Measurements from ENCODE around the gene CLDN18. TPM values are rescaled to one million over a fixed set of nuclear protein-coding genes. Genes with fewer than 3 reads are reported as not detected.

The CLDN18 gene
- total RNA-seq, 1 donor: under 0.01 TPM

GRCh38 chr3:138065949-138066348, 56.0 kb downstream of the CLDN18 start:
- Histone ChIP-seq H3K9me3 (ENCODE audit: low read depth, low read length) (no peaks in the 10 kb centered on the region), H3K4me3 (ENCODE audit: low read length) (no peak overlapping the region), H3K4me1 (ENCODE audit: insufficient read depth, low read length) (no peaks in the 10 kb centered on the region), H3K27me3 (ENCODE audit: insufficient read depth, low read length) (no peaks in the 10 kb centered on the region)

GRCh38 chr3:138066383-138066782, 56.4 kb downstream of the CLDN18 start:
- Histone ChIP-seq H3K9me3 (ENCODE audit: low read depth, low read length) (no peaks in the 10 kb centered on the region), H3K4me3 (ENCODE audit: low read length) (no peak overlapping the region), H3K27me3 (ENCODE audit: insufficient read depth, low read length) (no peaks in the 10 kb centered on the region), H3K4me1 (ENCODE audit: insufficient read depth, low read length) (no peaks in the 10 kb centered on the region)

DNA sequence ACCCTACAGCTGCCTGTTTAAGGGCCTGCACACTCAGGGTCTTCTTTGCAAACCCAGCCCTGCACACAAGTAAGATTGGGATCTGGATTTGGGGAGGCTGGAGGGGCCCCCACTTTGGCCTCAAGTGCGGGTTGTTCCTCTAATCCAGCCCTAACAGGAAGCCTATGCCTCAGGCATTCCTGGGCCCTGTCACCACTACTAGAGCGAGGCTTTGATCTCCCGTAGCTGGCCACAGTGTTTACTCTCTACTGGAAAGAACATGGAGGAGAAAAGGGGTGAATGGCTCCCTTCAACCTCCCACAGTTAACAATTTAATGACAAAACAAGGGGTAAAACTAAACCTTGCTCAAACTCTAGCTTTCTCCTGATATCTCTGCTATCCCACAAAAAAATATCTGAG, 57.0 kb downstream of the CLDN18 start:
- Histone ChIP-seq H3K4me3 (ENCODE audit: low read length) (no peak overlapping the region), H3K9me3 (ENCODE audit: low read depth, low read length) (no peaks in the 10 kb centered on the region), H3K27me3 (ENCODE audit: insufficient read depth, low read length) (no peaks in the 10 kb centered on the region), H3K4me1 (ENCODE audit: insufficient read depth, low read length) (no peaks in the 10 kb centered on the region)

DNA sequence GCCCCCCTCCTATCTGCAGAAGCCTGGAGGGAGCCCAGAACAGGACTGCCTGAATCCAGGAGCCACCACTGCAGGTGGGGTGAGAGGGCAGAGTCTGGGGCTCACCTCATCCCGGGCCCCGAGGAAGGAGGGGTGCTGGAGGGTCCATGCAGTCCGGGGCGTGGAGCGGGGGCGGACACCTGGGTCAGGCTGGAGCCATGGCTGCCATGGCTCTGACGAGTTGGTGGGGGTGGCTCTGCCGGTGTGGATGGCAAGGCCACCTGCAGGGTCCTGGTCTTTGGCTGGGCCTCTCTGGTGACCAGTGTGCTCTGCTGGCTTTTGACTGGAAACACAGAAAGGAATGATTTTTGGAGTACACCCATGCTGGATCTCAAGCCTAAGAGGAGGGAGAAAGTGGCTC, 58.1 kb downstream of the CLDN18 start:
- H3K9me3 ChIP-seq (ENCODE audit: low read depth, low read length): no peaks in the 10 kb centered on the region
- no peaks in the 10 kb centered on the region for H3K4me1 ChIP-seq (ENCODE audit: insufficient read depth, low read length)
- no peak overlapping the region for H3K4me3 ChIP-seq (ENCODE audit: low read length)

DNA sequence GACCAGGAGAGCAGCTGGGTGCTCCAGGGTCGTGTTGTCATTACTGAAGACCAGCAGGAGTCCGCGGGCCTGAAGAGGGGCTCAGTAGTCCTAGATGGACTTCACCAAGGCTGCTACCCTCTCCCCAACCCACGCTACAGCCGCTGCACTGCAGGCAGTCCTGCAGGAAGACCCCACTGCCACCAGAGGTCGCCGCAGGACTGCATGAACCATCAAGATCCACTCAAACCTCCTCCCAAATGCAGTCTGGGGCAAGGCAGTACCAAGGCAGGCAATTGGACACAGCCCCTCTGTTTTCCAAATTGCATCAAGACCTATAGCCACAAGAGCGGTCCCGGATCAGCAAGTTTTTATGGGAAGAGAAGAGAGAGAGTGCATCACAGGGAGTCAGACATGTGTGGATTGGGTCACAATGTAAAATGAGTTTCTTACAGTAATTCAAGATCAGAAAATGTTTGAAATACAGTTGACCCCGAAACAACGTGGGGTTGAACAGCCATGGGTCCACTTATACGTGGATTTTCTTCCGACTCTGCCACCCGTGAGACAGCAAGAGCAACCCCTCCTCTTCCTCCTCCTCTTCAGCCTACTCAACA, 58.7 kb downstream of the CLDN18 start:
- Histone ChIP-seq H3K9me3 (ENCODE audit: low read depth, low read length) (no peaks in the 10 kb centered on the region), H3K27me3 (ENCODE audit: insufficient read depth, low read length) (no peaks in the 10 kb centered on the region), H3K4me3 (ENCODE audit: low read length) (no peak overlapping the region), H3K4me1 (ENCODE audit: insufficient read depth, low read length) (no peaks in the 10 kb centered on the region)

More for the DNA sequence above, 58.1 kb downstream of the CLDN18 start:
- no peaks in the 10 kb centered on the region for H3K27me3 ChIP-seq (ENCODE audit: insufficient read depth, low read length)

GRCh38 chr3:138070006-138070405, 60.0 kb downstream of the CLDN18 start:
- Histone ChIP-seq H3K27me3 (ENCODE audit: insufficient read depth, low read length) (no peaks in the 10 kb centered on the region), H3K9me3 (ENCODE audit: low read depth, low read length) (no peaks in the 10 kb centered on the region), H3K4me3 (ENCODE audit: low read length) (no peak overlapping the region), H3K4me1 (ENCODE audit: insufficient read depth, low read length) (no peaks in the 10 kb centered on the region)

GRCh38 chr3:138072796-138073195, 62.8 kb downstream of the CLDN18 start:
- Histone ChIP-seq H3K4me1 (ENCODE audit: insufficient read depth, low read length) (no peaks in the 10 kb centered on the region), H3K4me3 (ENCODE audit: low read length) (no peak overlapping the region), H3K27me3 (ENCODE audit: insufficient read depth, low read length) (no peaks in the 10 kb centered on the region), H3K9me3 (ENCODE audit: low read depth, low read length) (no peaks in the 10 kb centered on the region)

DNA sequence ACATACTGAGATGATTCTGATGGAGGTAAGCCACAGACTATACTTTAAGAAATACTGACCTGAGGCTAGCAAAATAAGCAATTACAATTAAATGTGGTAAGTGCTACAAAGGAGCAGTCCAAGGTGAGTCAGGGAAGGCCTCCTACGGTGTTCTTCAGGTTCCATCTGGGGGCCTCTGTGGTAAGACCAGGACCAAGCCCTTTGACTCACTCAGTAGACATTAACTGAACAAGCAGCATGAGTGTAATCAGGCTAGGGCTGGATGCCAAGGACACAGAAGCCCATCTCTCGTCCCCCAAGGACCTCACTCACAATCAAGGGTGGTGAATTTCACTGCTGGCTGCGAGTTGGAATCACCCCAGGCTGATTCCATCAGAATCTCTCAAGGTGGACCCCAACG, 68.1 kb downstream of the CLDN18 start:
- no peaks in the 10 kb centered on the region for H3K9me3 ChIP-seq (ENCODE audit: low read depth, low read length)
- peaks cover 21% of the 10 kb centered on the region for H3K4me1 ChIP-seq (ENCODE audit: insufficient read depth, low read length)
- H3K27me3 ChIP-seq (ENCODE audit: insufficient read depth, low read length): no peaks in the 10 kb centered on the region
- no peak overlapping the region for H3K4me3 ChIP-seq (ENCODE audit: low read length)

DNA sequence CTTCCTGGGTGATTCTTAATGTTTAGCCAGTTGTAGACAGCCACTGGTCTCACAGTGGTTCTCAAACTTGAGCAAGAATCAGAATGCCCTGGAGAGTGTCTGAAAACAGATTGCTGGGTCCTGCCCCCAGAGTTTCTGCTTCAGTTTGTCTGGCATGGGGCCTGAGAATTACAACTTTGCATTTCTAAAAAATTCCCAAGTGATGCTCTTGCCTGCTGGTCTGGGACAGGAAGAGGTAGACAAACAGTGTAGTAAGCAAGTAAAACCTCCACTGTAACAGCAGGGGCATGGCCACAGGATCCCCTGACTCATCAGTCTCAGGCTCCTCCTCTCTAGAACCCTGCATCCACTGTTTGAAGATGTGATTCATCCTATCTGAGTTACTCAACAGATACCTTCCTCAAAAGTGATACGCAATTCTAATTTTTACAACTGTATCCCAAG, 69.0 kb downstream of the CLDN18 start:
- Histone ChIP-seq H3K27me3 (ENCODE audit: insufficient read depth, low read length) (no peaks in the 10 kb centered on the region), H3K4me1 (ENCODE audit: insufficient read depth, low read length) (peaks cover 21% of the 10 kb centered on the region), H3K9me3 (ENCODE audit: low read depth, low read length) (no peaks in the 10 kb centered on the region), H3K4me3 (ENCODE audit: low read length) (no peak overlapping the region)

DNA sequence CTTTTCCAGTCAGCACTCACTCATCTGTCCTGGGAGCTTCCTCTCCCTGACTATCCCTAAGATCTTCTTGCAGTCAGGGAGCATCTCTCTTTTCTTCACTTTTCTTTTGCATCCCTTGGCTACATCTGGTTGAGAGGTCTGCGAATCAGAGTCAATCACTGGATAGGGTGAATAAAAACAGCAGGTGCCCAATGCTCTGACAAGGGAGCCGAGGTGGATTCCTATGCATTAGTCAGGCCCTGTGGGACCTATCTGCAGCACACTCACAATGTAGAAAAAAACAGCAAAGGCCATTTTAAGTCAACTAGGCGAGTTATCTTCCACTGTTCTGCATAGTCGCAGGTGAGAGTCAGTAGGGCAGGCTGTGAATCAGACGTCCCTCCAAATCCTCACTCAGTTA, 69.9 kb downstream of the CLDN18 start:
- no peaks in the 10 kb centered on the region for H3K27me3 ChIP-seq (ENCODE audit: insufficient read depth, low read length)
- peaks cover 21% of the 10 kb centered on the region for H3K4me1 ChIP-seq (ENCODE audit: insufficient read depth, low read length)
- H3K4me3 ChIP-seq (ENCODE audit: low read length): no peak overlapping the region
- H3K9me3 ChIP-seq (ENCODE audit: low read depth, low read length): no peaks in the 10 kb centered on the region

DNA sequence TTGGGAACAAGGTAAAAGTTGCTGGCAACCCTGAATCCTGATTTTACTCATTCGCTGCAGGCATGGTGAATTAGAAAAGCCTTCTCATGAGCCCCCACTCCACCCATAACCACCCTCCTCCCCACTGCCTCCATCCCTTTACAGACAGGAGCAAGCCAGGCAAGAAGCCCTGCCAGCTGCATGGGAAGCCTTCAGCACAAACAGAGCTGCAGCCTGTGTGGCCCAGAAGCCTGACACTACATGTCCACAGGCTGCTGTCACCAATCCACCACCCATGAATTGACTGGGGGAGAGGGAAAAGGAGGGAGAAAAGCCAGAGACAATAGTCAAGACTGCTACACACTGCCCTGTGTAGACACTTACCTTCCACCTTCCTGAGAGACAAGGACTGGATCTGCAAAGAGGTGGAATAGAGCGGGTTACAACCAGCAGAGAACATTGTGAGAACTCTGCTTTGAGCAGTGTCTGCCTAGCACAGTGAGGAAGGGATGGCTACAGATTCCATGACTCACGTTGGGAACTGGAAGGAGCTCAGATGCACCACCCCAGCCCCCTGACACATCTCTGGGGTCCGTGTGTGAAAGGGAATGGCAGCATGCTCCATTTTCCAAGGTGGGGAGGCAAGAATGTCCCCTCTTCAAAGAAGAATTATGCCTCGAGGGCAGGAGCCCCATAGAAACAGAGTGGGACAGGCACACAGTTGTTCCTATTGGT, 71.6 kb downstream of the CLDN18 start:
- Histone ChIP-seq H3K9me3 (ENCODE audit: low read depth, low read length) (no peaks in the 10 kb centered on the region), H3K4me1 (ENCODE audit: insufficient read depth, low read length) (peaks cover 21% of the 10 kb centered on the region), H3K27me3 (ENCODE audit: insufficient read depth, low read length) (no peaks in the 10 kb centered on the region), H3K4me3 (ENCODE audit: low read length) (no peak overlapping the region)

DNA sequence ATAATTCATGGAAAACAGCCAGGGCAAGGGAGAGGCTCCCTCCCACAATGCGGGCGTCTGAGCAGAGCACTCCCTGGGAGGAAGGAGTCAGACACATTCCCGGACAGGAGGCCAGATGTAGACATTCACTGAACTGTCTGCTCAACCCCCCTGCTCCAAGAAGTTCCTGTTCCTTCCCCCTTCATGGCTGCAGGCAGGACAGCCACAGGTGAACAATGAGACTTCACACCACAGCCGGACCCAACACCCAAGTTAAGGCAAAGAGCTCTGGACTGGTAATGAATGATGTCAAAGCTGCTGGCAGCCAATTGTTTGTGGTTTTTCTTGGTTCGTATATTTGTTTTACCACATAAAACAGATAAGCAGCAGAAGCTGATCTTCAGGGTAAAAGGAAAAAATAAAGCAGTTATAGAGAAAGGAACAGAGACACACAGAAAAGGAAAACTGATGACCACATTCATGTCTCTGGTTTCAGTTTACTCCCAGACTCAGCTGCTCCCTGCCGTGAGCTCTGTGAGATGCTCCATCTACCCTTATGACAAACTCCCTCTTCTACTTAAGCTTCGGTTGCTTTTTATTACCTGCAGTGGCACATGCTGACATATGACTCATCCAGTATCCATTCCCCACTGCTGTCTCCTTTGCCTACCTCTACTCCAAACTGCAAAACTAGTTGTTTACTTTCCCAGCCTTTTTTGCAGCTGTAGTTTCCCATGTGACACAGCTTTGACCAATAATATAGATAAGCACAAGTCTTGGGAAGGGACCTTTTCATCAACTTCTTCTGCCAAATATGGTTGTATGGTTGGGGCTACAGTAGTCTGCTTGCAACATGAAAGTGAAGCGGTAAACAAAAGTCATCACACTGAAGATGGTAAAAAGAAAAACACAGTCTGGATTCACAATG, 72.4 kb downstream of the CLDN18 start:
- no peaks in the 10 kb centered on the region for H3K9me3 ChIP-seq (ENCODE audit: low read depth, low read length)

DNA sequence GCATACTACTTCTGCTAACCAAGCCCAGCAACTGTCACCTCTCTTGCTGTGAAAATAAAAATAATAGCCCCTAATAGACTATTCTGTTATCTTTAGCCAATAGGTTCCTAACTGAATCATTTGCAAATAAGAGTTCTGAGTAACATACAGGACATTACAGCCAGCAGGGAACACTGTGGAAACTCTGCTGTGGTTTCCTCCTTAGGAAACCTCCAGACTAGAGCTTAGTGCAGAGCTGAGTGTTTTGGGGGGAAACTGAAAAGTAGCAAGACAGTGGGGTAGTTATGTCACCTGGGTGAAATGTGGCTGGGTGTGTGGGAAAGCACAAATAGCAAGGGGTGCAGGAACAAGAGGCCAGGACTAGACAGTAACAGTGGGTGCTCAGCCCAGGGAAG, 73.0 kb downstream of the CLDN18 start:
- peaks cover 21% of the 10 kb centered on the region for H3K4me1 ChIP-seq (ENCODE audit: insufficient read depth, low read length)
- H3K27me3 ChIP-seq (ENCODE audit: insufficient read depth, low read length): no peaks in the 10 kb centered on the region
- no peaks in the 10 kb centered on the region for H3K9me3 ChIP-seq (ENCODE audit: low read depth, low read length)
- no peak overlapping the region for H3K4me3 ChIP-seq (ENCODE audit: low read length)

More for the DNA sequence above, 72.4 kb downstream of the CLDN18 start:
- Histone ChIP-seq H3K27me3 (ENCODE audit: insufficient read depth, low read length) (no peaks in the 10 kb centered on the region), H3K4me3 (ENCODE audit: low read length) (no peak overlapping the region), H3K4me1 (ENCODE audit: insufficient read depth, low read length) (peaks cover 21% of the 10 kb centered on the region)
